ENCODE results near the gene TBCK. TPM values are rescaled to one million over a fixed set of nuclear protein-coding genes. Genes with fewer than 3 reads are reported as not detected.

TBCK gene
- polyA plus RNA-seq, 1 donor (not counting 4 experiments of a cell fraction or from before 2014, with no cell fraction given): 19.3 TPM

DNA sequence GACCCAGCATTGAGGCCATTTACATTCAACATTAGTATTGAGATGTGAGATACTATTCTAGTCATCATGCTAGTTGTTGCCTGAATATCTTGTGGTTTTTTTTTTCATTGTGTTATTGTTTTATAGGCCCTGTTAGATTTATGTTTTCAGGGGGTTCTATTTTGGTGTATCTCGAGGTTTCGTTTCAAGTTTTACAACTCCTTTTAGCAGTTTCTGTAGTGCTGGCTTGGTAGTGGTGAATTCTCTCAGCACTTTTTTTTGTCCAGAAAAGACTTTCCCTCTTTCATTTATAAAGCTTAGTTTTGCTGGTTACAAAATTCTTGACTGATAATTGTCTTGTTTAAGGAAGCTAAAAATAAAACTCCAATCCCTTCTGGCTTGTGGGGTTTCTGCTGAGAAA is 305.2 kb downstream of the TBCK start:
- no peaks in the 10 kb centered on the region for H3K79me2 ChIP-seq (ENCODE audit: control insufficient read depth, insufficient read depth, low read length)
- H3K27me3 ChIP-seq (ENCODE audit: control insufficient read depth, extremely low read depth, insufficient read depth, low read length): no peaks in the 10 kb centered on the region
- no peaks in the 10 kb centered on the region for H3K36me3 ChIP-seq (ENCODE audit: control insufficient read depth in 2 of 2, extremely low read depth in 1 of 2, insufficient read depth in 2 of 2, low read length in 2 of 2)
- no peak overlapping the region for H3K27ac ChIP-seq (ENCODE audit: control insufficient read depth, insufficient read depth, low read length)
- DNase-seq (ENCODE audit: low read depth, low spot score) (no peak), FAIRE-seq (no peak)
- dilution Hi-C loops (cut with MboI; ENCODE audit: extremely low pct_ligation_motif_present, low sequenced_read_pairs): no loop called here
- no peak overlapping the region for H3K4me3 ChIP-seq (ENCODE audit: control insufficient read depth in 2 of 3, extremely low read depth in 1 of 3, insufficient read depth in 2 of 3, low read depth in 1 of 3, low read length in 3 of 3)
- H3K9me1 ChIP-seq (ENCODE audit: control insufficient read depth, extremely low read depth, insufficient read depth, low read length): no peaks in the 10 kb centered on the region
- H3K9ac ChIP-seq (ENCODE audit: control insufficient read depth, extremely low read depth, insufficient read depth, low read length): no peak overlapping the region
- no peaks in the 10 kb centered on the region for H3K9me3 ChIP-seq (ENCODE audit: control insufficient read depth, low read depth, low read length)
- H2AFZ ChIP-seq (ENCODE audit: control insufficient read depth, low read length): no peak overlapping the region
- TF ChIP-seq EZH2 (IDR thresholded peaks at IDR 0.05; ENCODE audit: low read length): no peak
- TF ChIP-seq CTCF (optimal IDR thresholded peaks at IDR 0.05 in 1 of 3, IDR thresholded peaks at IDR 0.05 in 1 of 3, conservative IDR thresholded peaks at IDR 0.05 in 1 of 3; ENCODE audit: extremely low read depth in 1 of 3, insufficient read depth in 2 of 3, low read length in 3 of 3): no peak
- no peaks in the 10 kb centered on the region for H3K4me1 ChIP-seq (ENCODE audit: control insufficient read depth, extremely low read depth, insufficient read depth, low read length)
- H4K20me1 ChIP-seq (ENCODE audit: control insufficient read depth, extremely low read depth, insufficient read depth, low read length): no peaks in the 10 kb centered on the region
- H3K4me2 ChIP-seq (ENCODE audit: control insufficient read depth, extremely low read depth, insufficient read depth, low read depth, low read length): no peak overlapping the region

DNA sequence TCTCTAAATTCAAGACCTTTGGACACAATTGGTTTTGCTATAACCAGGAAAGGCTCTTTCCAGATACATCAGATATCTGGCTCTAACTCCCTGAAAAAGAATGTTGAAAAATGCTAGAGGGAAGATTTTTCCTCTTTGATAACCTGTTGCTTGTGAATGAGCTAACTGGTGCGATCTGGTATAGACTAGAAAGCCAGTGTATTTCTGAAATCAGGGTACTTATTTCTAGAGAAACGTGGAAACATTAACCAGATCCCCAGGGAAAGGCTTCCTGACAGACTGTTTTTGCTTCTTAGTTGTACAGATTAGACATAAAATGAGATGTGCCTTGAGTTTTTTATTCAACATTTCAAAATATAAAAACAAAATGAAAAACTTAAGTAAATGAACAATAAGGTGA is 313.0 kb downstream of the TBCK start:
- no peaks in the 10 kb centered on the region for H3K9me1 ChIP-seq (ENCODE audit: control insufficient read depth, extremely low read depth, insufficient read depth, low read length)
- H2AFZ ChIP-seq (ENCODE audit: control insufficient read depth, low read length): no peak overlapping the region
- H4K20me1 ChIP-seq (ENCODE audit: control insufficient read depth, extremely low read depth, insufficient read depth, low read length): no peaks in the 10 kb centered on the region
- H3K36me3 ChIP-seq (ENCODE audit: control insufficient read depth in 2 of 2, extremely low read depth in 1 of 2, insufficient read depth in 2 of 2, low read length in 2 of 2): no peaks in the 10 kb centered on the region
- H3K9me3 ChIP-seq (ENCODE audit: control insufficient read depth, low read depth, low read length): no peaks in the 10 kb centered on the region
- H3K27me3 ChIP-seq (ENCODE audit: control insufficient read depth, extremely low read depth, insufficient read depth, low read length): no peaks in the 10 kb centered on the region
- H3K27ac ChIP-seq (ENCODE audit: control insufficient read depth, insufficient read depth, low read length): no peak overlapping the region
- no peak overlapping the region for H3K4me2 ChIP-seq (ENCODE audit: control insufficient read depth, extremely low read depth, insufficient read depth, low read depth, low read length)
- H3K79me2 ChIP-seq (ENCODE audit: control insufficient read depth, insufficient read depth, low read length): no peaks in the 10 kb centered on the region
- FAIRE-seq: no peak
- H3K4me1 ChIP-seq (ENCODE audit: control insufficient read depth, extremely low read depth, insufficient read depth, low read length): no peaks in the 10 kb centered on the region
- dilution Hi-C loops (cut with MboI; ENCODE audit: extremely low pct_ligation_motif_present, low sequenced_read_pairs): no loop called here
- DNase-seq (ENCODE audit: low read depth, low spot score): no peak
- TF ChIP-seq CTCF (optimal IDR thresholded peaks at IDR 0.05 in 1 of 3, IDR thresholded peaks at IDR 0.05 in 1 of 3, conservative IDR thresholded peaks at IDR 0.05 in 1 of 3; ENCODE audit: extremely low read depth in 1 of 3, insufficient read depth in 2 of 3, low read length in 3 of 3) (no peak), EZH2 (IDR thresholded peaks at IDR 0.05; ENCODE audit: low read length) (no peak)
- no peak overlapping the region for H3K9ac ChIP-seq (ENCODE audit: control insufficient read depth, extremely low read depth, insufficient read depth, low read length)
- no peak overlapping the region for H3K4me3 ChIP-seq (ENCODE audit: control insufficient read depth in 2 of 3, extremely low read depth in 1 of 3, insufficient read depth in 2 of 3, low read depth in 1 of 3, low read length in 3 of 3)
